ENCODE data around the gene HCFC1R1. TPM values are rescaled to one million over a fixed set of nuclear protein-coding genes. Genes with fewer than 3 reads are reported as not detected.

HCFC1R1 gene
- total and polyA plus RNA-seq, 2 donors (not counting 1 experiment from before 2014, with no cell fraction given), result 17.9 to 24.8 TPM

GRCh38 chr16:2975161-2975795, 48.5 kb downstream of the HCFC1R1 start:
- Histone ChIP-seq H3K27me3 (replicated peaks in 1 of 4; ENCODE audit: control extremely low read depth in 1 of 4, control insufficient read depth in 3 of 4, insufficient read depth in 4 of 4, low read length in 3 of 4) (peaks cover 0 to 15% (median 3%) of the 10 kb centered on the region in 4 experiments), H3K9ac (ENCODE audit: low read length) (no peak overlapping the region), H3K9me3 (ENCODE audit: control extremely low read depth in 1 of 3, control insufficient read depth in 2 of 3, insufficient read depth in 1 of 3, low read length in 2 of 3) (no peaks in the 10 kb centered on the region), H3K4me1 (ENCODE audit: control insufficient read depth in 2 of 2, insufficient read depth in 2 of 2, low read length in 2 of 2) (peaks cover 9 to 10% of the 10 kb centered on the region in 2 donors), H3K27ac (ENCODE audit: low read length in 2 of 2) (no peak overlapping the region), H2AFZ (ENCODE audit: insufficient read depth, low read depth, low read length, poor library complexity, severe bottlenecking) (no peak overlapping the region), H3K36me3 (replicated peaks in 1 of 2; ENCODE audit: control extremely low read depth in 1 of 2, control insufficient read depth in 1 of 2, extremely low read depth in 1 of 2, insufficient read depth in 2 of 2, low read length in 1 of 2) (no peaks in the 10 kb centered on the region), H4K20me1 (ENCODE audit: control insufficient read depth, insufficient read depth, low read length, poor library complexity, severe bottlenecking) (peaks cover 5% of the 10 kb centered on the region), H3K4me2 (replicated peaks; ENCODE audit: low read depth, low read length, poor library complexity, severe bottlenecking) (no peak overlapping the region), H3K4me3 (ENCODE audit: control extremely low read depth in 1 of 5, extremely low read depth in 1 of 5, insufficient read depth in 1 of 5, low read depth in 2 of 5, low read length in 4 of 5) (no peak overlapping the region), H3K79me2 (ENCODE audit: control insufficient read depth, insufficient read depth, low read length) (peaks cover 6% of the 10 kb centered on the region)
- no peak overlapping the region for H3K4me3 Mint-ChIP-seq
- intact Hi-C loops (cut with micrococcal nuclease), result no loop called here
- H3K9me3 Mint-ChIP-seq (ENCODE audit: insufficient read depth), result no peaks in the 10 kb centered on the region
- ChIA-PET POLR2A (no interaction called here), CTCF (interaction anchor here (0.9 kb wide), 1 partner anchor 10 kb away, joined by 4 read pairs; no protein-coding TSS in a partner anchor)
- ATAC-seq (ENCODE audit: low read depth) (no peak), DNase-seq (no peak)
- peaks cover 2% of the 10 kb centered on the region for H3K4me1 Mint-ChIP-seq
- H3K27ac Mint-ChIP-seq, result no peak overlapping the region
- 96% methylated on average over 28 of the region's 28 CpGs for WGBS (ENCODE audit: insufficient coverage)
- TF ChIP-seq EZH2 (IDR thresholded peaks at IDR 0.05; ENCODE audit: borderline replicate concordance, insufficient read depth, low read depth, low read length, poor library complexity, severe bottlenecking), result no peak
- TF ChIP-seq, protein P1, sequence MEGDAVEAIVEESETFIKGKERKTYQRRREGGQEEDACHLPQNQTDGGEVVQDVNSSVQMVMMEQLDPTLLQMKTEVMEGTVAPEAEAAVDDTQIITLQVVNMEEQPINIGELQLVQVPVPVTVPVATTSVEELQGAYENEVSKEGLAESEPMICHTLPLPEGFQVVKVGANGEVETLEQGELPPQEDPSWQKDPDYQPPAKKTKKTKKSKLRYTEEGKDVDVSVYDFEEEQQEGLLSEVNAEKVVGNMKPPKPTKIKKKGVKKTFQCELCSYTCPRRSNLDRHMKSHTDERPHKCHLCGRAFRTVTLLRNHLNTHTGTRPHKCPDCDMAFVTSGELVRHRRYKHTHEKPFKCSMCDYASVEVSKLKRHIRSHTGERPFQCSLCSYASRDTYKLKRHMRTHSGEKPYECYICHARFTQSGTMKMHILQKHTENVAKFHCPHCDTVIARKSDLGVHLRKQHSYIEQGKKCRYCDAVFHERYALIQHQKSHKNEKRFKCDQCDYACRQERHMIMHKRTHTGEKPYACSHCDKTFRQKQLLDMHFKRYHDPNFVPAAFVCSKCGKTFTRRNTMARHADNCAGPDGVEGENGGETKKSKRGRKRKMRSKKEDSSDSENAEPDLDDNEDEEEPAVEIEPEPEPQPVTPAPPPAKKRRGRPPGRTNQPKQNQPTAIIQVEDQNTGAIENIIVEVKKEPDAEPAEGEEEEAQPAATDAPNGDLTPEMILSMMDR (IDR thresholded peaks at IDR 0.05), result no peak
- peaks cover 4% of the 10 kb centered on the region for H3K27me3 Mint-ChIP-seq

GRCh38 chr16:2974319-2975056, 49.3 kb downstream of the HCFC1R1 start:
- WGBS (ENCODE audit: insufficient coverage), result 95% methylated on average over 14 of the region's 15 CpGs
- Mint-ChIP-seq H3K9me3 (ENCODE audit: insufficient read depth) (no peaks in the 10 kb centered on the region), H3K27ac (no peak overlapping the region), H3K27me3 (peaks cover 4% of the 10 kb centered on the region), H3K4me1 (peaks cover 2% of the 10 kb centered on the region), H3K4me3 (no peak overlapping the region)
- Histone ChIP-seq H3K4me1 (ENCODE audit: control insufficient read depth in 2 of 2, insufficient read depth in 2 of 2, low read length in 2 of 2) (peaks cover 10% of the 10 kb centered on the region in 2 donors), H2AFZ (ENCODE audit: insufficient read depth, low read depth, low read length, poor library complexity, severe bottlenecking) (no peak overlapping the region), H3K79me2 (ENCODE audit: control insufficient read depth, insufficient read depth, low read length) (no peaks in the 10 kb centered on the region), H3K4me3 (ENCODE audit: control extremely low read depth in 1 of 5, extremely low read depth in 1 of 5, insufficient read depth in 1 of 5, low read depth in 2 of 5, low read length in 4 of 5) (no peak overlapping the region), H3K9me3 (ENCODE audit: control extremely low read depth in 1 of 3, control insufficient read depth in 2 of 3, insufficient read depth in 1 of 3, low read length in 2 of 3) (no peaks in the 10 kb centered on the region), H4K20me1 (ENCODE audit: control insufficient read depth, insufficient read depth, low read length, poor library complexity, severe bottlenecking) (peaks cover under 1% of the 10 kb centered on the region), H3K27ac (ENCODE audit: low read length in 2 of 2) (no peak overlapping the region), H3K9ac (ENCODE audit: low read length) (no peak overlapping the region), H3K4me2 (replicated peaks; ENCODE audit: low read depth, low read length, poor library complexity, severe bottlenecking) (no peak overlapping the region), H3K36me3 (replicated peaks in 1 of 2; ENCODE audit: control extremely low read depth in 1 of 2, control insufficient read depth in 1 of 2, extremely low read depth in 1 of 2, insufficient read depth in 2 of 2, low read length in 1 of 2) (no peaks in the 10 kb centered on the region), H3K27me3 (replicated peaks in 1 of 4; ENCODE audit: control extremely low read depth in 1 of 4, control insufficient read depth in 3 of 4, insufficient read depth in 4 of 4, low read length in 3 of 4) (peaks cover 0 to 13% (median 2%) of the 10 kb centered on the region in 4 experiments)
- TF ChIP-seq EZH2 (IDR thresholded peaks at IDR 0.05; ENCODE audit: borderline replicate concordance, insufficient read depth, low read depth, low read length, poor library complexity, severe bottlenecking), result no peak
- TF ChIP-seq, protein P1 (IDR thresholded peaks at IDR 0.05), result no peak
- DNase-seq (no peak), ATAC-seq (ENCODE audit: low read depth) (no peak)
- CTCF ChIA-PET, result interaction anchor here (0.9 kb wide), 1 partner anchor 9 kb away, joined by 4 read pairs; no protein-coding TSS in a partner anchor
- POLR2A ChIA-PET, result interaction anchor here (0.6 kb wide), 1 partner anchor 85 kb away, joined by 9 read pairs; no protein-coding TSS in a partner anchor
- intact Hi-C loops (cut with micrococcal nuclease), result no loop called here
